ENCODE results near the gene PHPT1. TPM values are rescaled to one million over a fixed set of nuclear protein-coding genes. Genes with fewer than 3 reads are reported as not detected.
A peak's percentile ranks its signal among the peaks of the same experiment; 100 is the strongest.
"Not testable (repeated sequence)": the region's sequence is repeated elsewhere in the genome, so short reads cannot be mapped to it uniquely, and the experiment has no call there.

PHPT1 gene
- total and polyA plus RNA-seq, 2 experiments from 2014 or later = 101 to 390 TPM

GRCh38 chr9:136840877-136841645, 8.1 kb upstream of the PHPT1 start:
- Histone ChIP-seq H3K27ac (peak overlapping the region; percentile 84), H3K27me3 (no peaks in the 10 kb centered on the region), H3K4me1 (ENCODE audit: insufficient read depth) (peaks cover 37% of the 10 kb centered on the region), H4K20me1 (ENCODE audit: insufficient read depth, poor library complexity, severe bottlenecking) (peaks cover 5% of the 10 kb centered on the region), H3K79me2 (no peaks in the 10 kb centered on the region), H3K9me3 (ENCODE audit: low read depth) (no peaks in the 10 kb centered on the region), H2AFZ (no peak overlapping the region), H3K4me3 (no peak overlapping the region), H3K9me2 (replicated peaks; ENCODE audit: insufficient read depth) (no peaks in the 10 kb centered on the region), H3K36me3 (replicated peaks; ENCODE audit: insufficient read depth, low read depth) (no peaks in the 10 kb centered on the region), H3K4me2 (peak overlapping the region; percentile 27)
- TF ChIP-seq EZH2phosphoT487 (IDR thresholded peaks at IDR 0.05; ENCODE audit: low read depth, severe bottlenecking, unreplicated experiment) (no peak), CTCF (IDR thresholded peaks at IDR 0.05; ENCODE audit: poor library complexity) (no peak), EZH2 (IDR thresholded peaks at IDR 0.05; ENCODE audit: borderline replicate concordance) (no peak)
- WGBS (ENCODE audit: low lambda C conversion rate, missing lambda C conversion rate) = 66% methylated on average over 26 of the region's 28 CpGs
- peak; percentile 88 for DNase-seq (ENCODE audit: low spot score)

GRCh38 chr9:136841646-136842379, 7.4 kb upstream of the PHPT1 start:
- Histone ChIP-seq H3K4me2 (peak overlapping the region; percentile 97), H3K4me1 (ENCODE audit: insufficient read depth) (peaks cover 37% of the 10 kb centered on the region), H3K27ac (peak overlapping the region; percentile 63)
- H4K20me1 ChIP-seq (ENCODE audit: insufficient read depth, poor library complexity, severe bottlenecking); H3K36me3 ChIP-seq (replicated peaks; ENCODE audit: insufficient read depth, low read depth); H2AFZ ChIP-seq; H3K27me3 ChIP-seq; DNase-seq (ENCODE audit: low spot score); H3K79me2 ChIP-seq; H3K9me3 ChIP-seq (ENCODE audit: low read depth); H3K9me2 ChIP-seq (replicated peaks; ENCODE audit: insufficient read depth); H3K4me3 ChIP-seq: not testable (repeated sequence)
- 64% methylated on average over 16 of the region's 16 CpGs for WGBS (ENCODE audit: low lambda C conversion rate, missing lambda C conversion rate)

- H3K36me3 ChIP-seq (replicated peaks; ENCODE audit: insufficient read depth, low read depth) = not testable (repeated sequence)
- peak; percentile 89 for DNase-seq (ENCODE audit: low spot score)
Measured at GRCh38 chr9:136842380-136842948, 6.7 kb upstream of the PHPT1 start, which contains the start of gene AJM1. TSS of gene AJM1 (plus strand) at chr9:136842478. CDS start at chr9:136844415, 1,937 bp downstream.

GRCh38 chr9:136843159-136843800, 5.9 kb upstream of the PHPT1 start:
- H3K27me3 ChIP-seq; H3K4me3 ChIP-seq; DNase-seq (ENCODE audit: low spot score); H3K79me2 ChIP-seq; H2AFZ ChIP-seq; H4K20me1 ChIP-seq (ENCODE audit: insufficient read depth, poor library complexity, severe bottlenecking); H3K9me3 ChIP-seq (ENCODE audit: low read depth); H3K36me3 ChIP-seq (replicated peaks; ENCODE audit: insufficient read depth, low read depth); H3K9me2 ChIP-seq (replicated peaks; ENCODE audit: insufficient read depth): not testable (repeated sequence)
- Histone ChIP-seq H3K4me2 (peak overlapping the region; percentile 97), H3K4me1 (ENCODE audit: insufficient read depth) (peaks cover 37% of the 10 kb centered on the region), H3K27ac (peak overlapping the region; percentile 60)
- WGBS (ENCODE audit: low lambda C conversion rate, missing lambda C conversion rate) = 76% methylated on average over 15 of the region's 21 CpGs

More at GRCh38 chr9:136842380-136842948, 6.7 kb upstream of the PHPT1 start, which contains the start of gene AJM1:
- TF ChIP-seq CTCF (IDR thresholded peaks at IDR 0.05; ENCODE audit: poor library complexity) = peak; percentile 78
- not testable (repeated sequence) for H3K79me2 ChIP-seq; H4K20me1 ChIP-seq (ENCODE audit: insufficient read depth, poor library complexity, severe bottlenecking); H3K9me3 ChIP-seq (ENCODE audit: low read depth); H3K9me2 ChIP-seq (replicated peaks; ENCODE audit: insufficient read depth); H3K27me3 ChIP-seq; H2AFZ ChIP-seq
- H3K4me1 ChIP-seq (ENCODE audit: insufficient read depth) = peaks cover 37% of the 10 kb centered on the region
- 7% methylated on average over 22 of the region's 27 CpGs for WGBS (ENCODE audit: low lambda C conversion rate, missing lambda C conversion rate)
- peak within 1 kb of the TSS; percentile 29 for H3K4me3 ChIP-seq
- peak within 1 kb of the TSS; percentile 87 for H3K27ac ChIP-seq
- H3K4me2 ChIP-seq = peak within 1 kb of the TSS; percentile 97

All from hepatocyte (in vitro differentiated cells).